WTC11 (cell line): ENCODE measurements around the gene CPT1C.

Experiments
- ATF1 ChIP-seq: sonication (generic); formaldehyde crosslinking; IDR thresholded peaks from 2 replicates; pipeline ENCODE4 v1.8.1; 2023; ENCODE audit warnings: mild to moderate bottlenecking, moderate library complexity, missing genetic modification reagents
- ATF3 ChIP-seq: sonication (generic); formaldehyde crosslinking; conservative IDR thresholded peaks from 2 replicates; pipeline ENCODE4 v1.8.1; 2022; ENCODE audit warnings: mild to moderate bottlenecking, missing genetic modification reagents
- CTCF ChIP-seq: fragments of 200-600 bp; IDR thresholded peaks from 2 replicates; pipeline ENCODE4 v1.8.0; 2022; ENCODE audit warnings: antibody characterized with exemption
- ESRRA ChIP-seq: sonication (generic); formaldehyde crosslinking; IDR thresholded peaks from 2 replicates; pipeline ENCODE4 v1.8.1; 2022; ENCODE audit warnings: mild to moderate bottlenecking, missing genetic modification reagents, borderline replicate concordance
- ETV6 ChIP-seq: sonication (generic); formaldehyde crosslinking; IDR thresholded peaks from 2 replicates; pipeline ENCODE4 v1.8.1; 2022; ENCODE audit warnings: mild to moderate bottlenecking, missing genetic modification reagents
- IRF1 ChIP-seq: sonication (generic); formaldehyde crosslinking; IDR thresholded peaks from 2 replicates; pipeline ENCODE4 v1.8.0; 2023; ENCODE audit warnings: missing genetic modification reagents
- MAX ChIP-seq: sonication (generic); formaldehyde crosslinking; IDR thresholded peaks from 2 replicates; pipeline ENCODE4 v1.8.0; 2022; ENCODE audit warnings: mild to moderate bottlenecking, missing genetic modification reagents
- NFE2L1 ChIP-seq: sonication (generic); formaldehyde crosslinking; IDR thresholded peaks from 2 replicates; pipeline ENCODE4 v1.8.1; 2023; ENCODE audit warnings: missing genetic modification reagents
- PREB ChIP-seq: sonication (generic); formaldehyde crosslinking; IDR thresholded peaks from 2 replicates; pipeline ENCODE4 v1.8.1; 2022; ENCODE audit warnings: mild to moderate bottlenecking, missing genetic modification reagents, moderate library complexity, borderline replicate concordance
- RORB ChIP-seq: fragments of 250-450 bp; sonication (Bioruptor Pico); IDR thresholded peaks from 2 replicates; pipeline ENCODE4 v1.9.0; 2021; ENCODE audit warnings: mild to moderate bottlenecking
- TEAD1 ChIP-seq: sonication (generic); formaldehyde crosslinking; IDR thresholded peaks from 2 replicates; pipeline ENCODE4 v1.8.0; 2022; ENCODE audit warnings: mild to moderate bottlenecking, missing genetic modification reagents
- ZNF317 ChIP-seq: sonication (generic); formaldehyde crosslinking; IDR thresholded peaks from 2 replicates; pipeline ENCODE4 v1.8.1; 2023; ENCODE audit warnings: low read depth, mild to moderate bottlenecking, moderate library complexity, missing genetic modification reagents, borderline replicate concordance
- TF ChIP-seq, protein P1 (sequence below): sonication (generic); formaldehyde crosslinking; IDR thresholded peaks from 2 replicates; pipeline ENCODE4 v1.8.1; 2023; ENCODE audit warnings: mild to moderate bottlenecking, missing genetic modification reagents, moderate library complexity

GRCh38 chr19:49684983-49685553 is 5.8 kb upstream of the CPT1C start:
- no peak for TF ChIP-seq CTCF
- TF ChIP-seq ETV6 (CRISPR knock-in tag), result no peak
- TF ChIP-seq MAX (CRISPR knock-in tag), result no peak
- TF ChIP-seq ATF3 (CRISPR knock-in tag), result no peak
- TF ChIP-seq ATF1, result no peak
- no peak for TF ChIP-seq PREB (CRISPR knock-in tag)
- no peak for TF ChIP-seq NFE2L1 (CRISPR knock-in tag)
- TF ChIP-seq TEAD1, result no peak
- TF ChIP-seq ESRRA (CRISPR knock-in tag), result no peak
- TF ChIP-seq RORB, result no peak
- TF ChIP-seq, protein P1, sequence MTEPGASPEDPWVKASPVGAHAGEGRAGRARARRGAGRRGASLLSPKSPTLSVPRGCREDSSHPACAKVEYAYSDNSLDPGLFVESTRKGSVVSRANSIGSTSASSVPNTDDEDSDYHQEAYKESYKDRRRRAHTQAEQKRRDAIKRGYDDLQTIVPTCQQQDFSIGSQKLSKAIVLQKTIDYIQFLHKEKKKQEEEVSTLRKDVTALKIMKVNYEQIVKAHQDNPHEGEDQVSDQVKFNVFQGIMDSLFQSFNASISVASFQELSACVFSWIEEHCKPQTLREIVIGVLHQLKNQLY, result no peak
- no peak for TF ChIP-seq IRF1 (CRISPR knock-in tag)
- TF ChIP-seq ZNF317 (CRISPR knock-in tag), result no peak
